ENCODE results near the gene NELL2.

DNA sequence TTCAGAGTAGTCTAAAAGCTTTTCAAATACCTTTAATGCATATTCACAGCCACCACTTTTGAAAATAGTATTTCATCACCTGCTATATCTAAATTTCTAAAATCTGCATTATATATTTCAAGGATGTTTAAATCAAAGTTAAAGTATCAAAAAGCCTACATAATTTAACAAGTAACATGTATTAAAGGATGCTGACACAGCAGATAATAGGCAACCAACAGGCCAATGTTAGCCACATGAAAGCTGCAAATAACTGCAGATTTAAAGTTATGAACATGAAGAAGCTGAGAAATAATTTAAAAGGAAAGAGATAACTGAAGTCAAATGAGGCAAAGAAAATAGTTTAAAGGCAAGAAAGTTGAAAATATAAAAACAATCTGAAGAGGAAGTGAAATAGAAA, 39.8 kb upstream of the NELL2 start:
- TF ChIP-seq, protein P1, sequence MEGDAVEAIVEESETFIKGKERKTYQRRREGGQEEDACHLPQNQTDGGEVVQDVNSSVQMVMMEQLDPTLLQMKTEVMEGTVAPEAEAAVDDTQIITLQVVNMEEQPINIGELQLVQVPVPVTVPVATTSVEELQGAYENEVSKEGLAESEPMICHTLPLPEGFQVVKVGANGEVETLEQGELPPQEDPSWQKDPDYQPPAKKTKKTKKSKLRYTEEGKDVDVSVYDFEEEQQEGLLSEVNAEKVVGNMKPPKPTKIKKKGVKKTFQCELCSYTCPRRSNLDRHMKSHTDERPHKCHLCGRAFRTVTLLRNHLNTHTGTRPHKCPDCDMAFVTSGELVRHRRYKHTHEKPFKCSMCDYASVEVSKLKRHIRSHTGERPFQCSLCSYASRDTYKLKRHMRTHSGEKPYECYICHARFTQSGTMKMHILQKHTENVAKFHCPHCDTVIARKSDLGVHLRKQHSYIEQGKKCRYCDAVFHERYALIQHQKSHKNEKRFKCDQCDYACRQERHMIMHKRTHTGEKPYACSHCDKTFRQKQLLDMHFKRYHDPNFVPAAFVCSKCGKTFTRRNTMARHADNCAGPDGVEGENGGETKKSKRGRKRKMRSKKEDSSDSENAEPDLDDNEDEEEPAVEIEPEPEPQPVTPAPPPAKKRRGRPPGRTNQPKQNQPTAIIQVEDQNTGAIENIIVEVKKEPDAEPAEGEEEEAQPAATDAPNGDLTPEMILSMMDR (conservative IDR thresholded peaks at IDR 0.05 in 1 of 2, IDR thresholded peaks at IDR 0.05 in 1 of 2; ENCODE audit: extremely low read depth in 1 of 2, insufficient read depth in 1 of 2, low read depth in 1 of 2, low read length in 2 of 2), result no peak
- no peak for TF ChIP-seq EZH2 (IDR thresholded peaks at IDR 0.05; ENCODE audit: borderline replicate concordance, low read length)
